GM12878 (cell line): ENCODE measurements around the gene SLC4A2. TPM values are rescaled to one million over a fixed set of nuclear protein-coding genes. Genes with fewer than 3 reads are reported as not detected.

ENCODE experiments used
- ATAC-seq: fragments of 200-7000 bp; cut with Tn5 transposase; 3 replicates; pipeline ENCODE4 v1.9.1; 2020; ENCODE audit warnings: mild to moderate bottlenecking, moderate library complexity
- BruUV-seq: library from RNA; stranded (reverse); fragments of 400-500 nt; replicated peaks from 2 replicates; lab custom pipeline; 2021; lab: Mats Ljungman, UMichigan
- CTCF ChIA-PET: fragments of 300-600 bp; sonication (Branson Sonifier 250); formaldehyde crosslinking; extraction: SDS; loops from one replicate; lab custom pipeline; 2021; ENCODE audit warnings: inconsistent platforms; lab: Yijun Ruan, JAX
- POLR2A ChIA-PET: fragments of 350-600 bp; formaldehyde crosslinking; extraction: SDS; loops from one replicate; lab custom pipeline; 2021; ENCODE audit warnings: inconsistent platforms; lab: Charles Lee
- RAD21 ChIA-PET: fragments of 300-600 bp; sonication (Branson Sonifier 250); formaldehyde crosslinking; loops from one replicate; lab custom pipeline; 2023; ENCODE audit warnings: antibody characterized with exemption; ENCODE audit not compliant: unreplicated experiment; lab: Charles Lee
- SMC1A ChIA-PET: fragments of 300-600 bp; sonication (Branson Sonifier 250); formaldehyde crosslinking; loops from one replicate; lab custom pipeline; 2023; ENCODE audit not compliant: unreplicated experiment, uncharacterized antibody; lab: Charles Lee
- DNase-seq: peaks from one replicate; pipeline ENCODE4 v3.0.0-alpha.2; 2011; ENCODE audit warnings: low read depth, low spot score
- FAIRE-seq: peaks from 3 replicates; lab custom pipeline; 2011; peaks lifted over from hg19 to GRCh38; lab: Jason Lieb, UNC
- H2AFZ ChIP-seq: 2 replicates; pipeline ENCODE4 v1.6.0; 2011; ENCODE audit warnings: low read depth, low read length, control low read depth; ENCODE audit not compliant: control insufficient read depth
- H3K27ac ChIP-seq: 2 replicates; pipeline ENCODE4 v1.5.1; 2011; ENCODE audit warnings: control low read depth; ENCODE audit not compliant: control insufficient read depth, insufficient read depth
- H3K27me3 ChIP-seq, 2 experiments: replicated peaks in 1 of 2; 2 replicates each; pipeline versions ENCODE4 v1.6.0 to v1.6.1; 2011; ENCODE audit warnings: low read length in 1 of 2; ENCODE audit not compliant: control insufficient read depth in 2 of 2, insufficient read depth in 2 of 2
- H3K36me3 ChIP-seq, 2 experiments: 2 replicates each; pipeline ENCODE4 v1.5.1; 2011; ENCODE audit warnings: low read length in 1 of 2; ENCODE audit not compliant: control insufficient read depth in 2 of 2, insufficient read depth in 2 of 2
- H3K4me1 ChIP-seq: 2 replicates; pipeline ENCODE4 v1.6.1; 2011; ENCODE audit warnings: mild to moderate bottlenecking, low read length, moderate library complexity, mixed read lengths; ENCODE audit not compliant: control insufficient read depth, insufficient read depth
- H3K4me2 ChIP-seq: 2 replicates; pipeline ENCODE4 v1.6.0; 2011; ENCODE audit warnings: control low read depth; ENCODE audit not compliant: control insufficient read depth, insufficient read depth
- H3K4me3 ChIP-seq: fragments of 200-600 bp; sonication (generic); 2 replicates; pipeline ENCODE4 v1.5.1; 2016
- H3K79me2 ChIP-seq: 2 replicates; pipeline ENCODE4 v1.6.0; 2011; ENCODE audit warnings: low read length; ENCODE audit not compliant: control insufficient read depth, insufficient read depth
- H3K9ac ChIP-seq: 2 replicates; pipeline ENCODE4 v1.8.0; 2011; ENCODE audit warnings: low read length, control low read depth, mixed read lengths; ENCODE audit not compliant: control insufficient read depth, insufficient read depth
- H3K9me3 ChIP-seq: replicated peaks from 3 replicates; pipeline ENCODE4 v1.5.1; 2011; ENCODE audit warnings: mild to moderate bottlenecking, low read length; ENCODE audit not compliant: control insufficient read depth, insufficient read depth
- H4K20me1 ChIP-seq: 2 replicates; pipeline ENCODE4 v1.6.0; 2011; ENCODE audit not compliant: control insufficient read depth, insufficient read depth
- JUNB ChIP-seq: IDR thresholded peaks from 2 replicates; pipeline ENCODE4 v1.6.1; 2016; ENCODE audit warnings: antibody characterized with exemption, mild to moderate bottlenecking
- RCOR1 ChIP-seq: conservative IDR thresholded peaks from 2 replicates; pipeline ENCODE4 v1.6.1; 2012; ENCODE audit warnings: low read depth, low read length, improper control_type of control experiment
- TCF3 ChIP-seq: IDR thresholded peaks from 2 replicates; pipeline ENCODE4 v1.6.1; 2012; ENCODE audit warnings: low read depth, mild to moderate bottlenecking, low read length, borderline replicate concordance; ENCODE audit not compliant: insufficient read depth
- USF2 ChIP-seq: IDR thresholded peaks from 2 replicates; pipeline ENCODE4 v1.6.1; 2011; ENCODE audit warnings: low read depth, low read length, improper control_type of control experiment, borderline replicate concordance
- ZNF217 ChIP-seq: fragments of 450-650 bp; IDR thresholded peaks from 2 replicates; pipeline ENCODE4 v1.6.1; 2017; ENCODE audit warnings: antibody characterized with exemption, mild to moderate bottlenecking
- WGBS: methylation state at CpG from one replicate; pipeline ENCODE4 v1.1.6; 2016; ENCODE audit warnings: low lambda C conversion rate; ENCODE audit not compliant: insufficient replicate concordance, insufficient coverage; ENCODE audit errors: missing lambda C conversion rate; 5-methylcytosine and 5-hydroxymethylcytosine counted together
- in situ Hi-C: fragments of 300-500 bp; cut with MboI; formaldehyde crosslinking; loops from 9 replicates; pipeline ENCODE4 v1.14.3; 2018; ENCODE audit warnings: mixed read lengths
- intact Hi-C: fragments of 100-400 bp; cut with micrococcal nuclease; formaldehyde crosslinking; loops from one replicate; pipeline ENCODE4 v1.14.2; 2022; ENCODE audit not compliant: unreplicated experiment
- polyA plus RNA-seq, 11 experiments: library from polyadenylated mRNA; depleted of rRNA in 4 of 11; unstranded in 6 of 11; stranded (reverse) in 5 of 11; fragments of >200 nt; fragmentation: Nextera tagmentation in 4 of 11; fragmentation: Illumina TruSeq in 1 of 11; extraction: Ambion mirVana in 4 of 11; extraction: Trizol in 1 of 11; gene quantifications; 1 replicate in 1 of 11; 2 replicates in 10 of 11; pipeline versions ENCODE4 v1.2.1 to v1.2.3, GENCODE V29; 2011 to 2016; ENCODE audit warnings: inconsistent platforms in 2 of 11, missing spikeins in 2 of 11, low read depth in 1 of 11
- total RNA-seq, 4 experiments: library from RNA; depleted of rRNA in 3 of 4; stranded (reverse); fragments of >200 nt in 3 of 4; fragmentation: Illumina TruSeq in 1 of 4; extraction: Trizol in 1 of 4; gene quantifications; 2 replicates each; pipeline versions ENCODE4 v1.2.1 to v1.2.3, GENCODE V29; 2013 to 2021

SLC4A2 gene
- total and polyA plus RNA-seq, 10 of the 15 experiments (the other 5 are each of a cell fraction or from before 2014, with no cell fraction given): 2.7 to 78.6 (median 30.1) TPM

GRCh38 chr7:151010307-151011096 lies 48.9 kb upstream of the SLC4A2 start:
- Histone ChIP-seq H4K20me1 (no peaks in the 10 kb centered on the region), H3K4me3 (no peak overlapping the region), H3K4me2 (no peak overlapping the region), H2AFZ (no peak overlapping the region), H3K9me3 (no peaks in the 10 kb centered on the region), H3K4me1 (peaks cover 6% of the 10 kb centered on the region), H3K79me2 (no peaks in the 10 kb centered on the region), H3K27ac (no peak overlapping the region), H3K27me3 (no peaks in the 10 kb centered on the region; a peak in 1 of 4 replicates), H3K36me3 (no peaks in the 10 kb centered on the region), H3K9ac (no peak overlapping the region)
- ChIA-PET POLR2A (interaction anchor here (0.6 to 1.1 kb wide), 2 partner anchors 51 to 97 kb away, joined by 3 to 6 read pairs; no protein-coding TSS in a partner anchor), CTCF (interaction anchor here (0.7 to 4.3 kb wide), 9 partner anchors 8 to 305 kb away, joined by 3 to 35 read pairs (median 5); partner anchors contain the start of genes ABCB8 and ATG9B), RAD21 (interaction anchor here (1.3 kb wide), 1 partner anchor 18 kb away, joined by 3 read pairs; the partner anchor contains the start of gene ABCB8), SMC1A (interaction anchor here (1.1 to 1.4 kb wide), 2 partner anchors 18 to 27 kb away, joined by 4 to 5 read pairs; partner anchors contain the start of gene ABCB8)
- FAIRE-seq (no peak), DNase-seq (no peak), ATAC-seq (no peak)
- intact Hi-C loops (loop anchor here (5.0 kb wide), 1 partner anchor 102 kb away; no protein-coding TSS in a partner anchor), in situ Hi-C loops (no loop called here)
- TF ChIP-seq RCOR1 (no peak), ZNF217 (no peak), JUNB (no peak), TCF3 (no peak), USF2 (no peak)
- BruUV-seq: no TSS peak
- 13% methylated on average over 18 of the region's 18 CpGs for WGBS
